CD14-positive monocyte (primary cell): ENCODE results near the gene PIP5K1B. TPM values are rescaled to one million over a fixed set of nuclear protein-coding genes. Genes with fewer than 3 reads are reported as not detected.

Experiments
- DNase-seq, 3 donors: peaks; one replicate each; pipeline ENCODE4 v3.0.0-alpha.2; 2011 to 2022
- H2AFZ ChIP-seq: 2 replicates; pipeline ENCODE4 v1.6.0; 2012; ENCODE audit warnings: mild to moderate bottlenecking, low read depth, low read length, inconsistent platforms; ENCODE audit not compliant: insufficient read depth, poor library complexity, severe bottlenecking
- H3K27ac ChIP-seq, 2 donors: 1 replicate in 1 of 2; 2 replicates in 1 of 2; pipeline ENCODE4 v1.5.1; 2012 to 2013; ENCODE audit warnings: low read length in 2 of 2, control low read depth in 1 of 2, inconsistent platforms in 1 of 2, low read depth in 1 of 2, mild to moderate bottlenecking in 1 of 2
- H3K27me3 ChIP-seq, 2 donors: one replicate each; pipeline versions ENCODE4 v1.6.0 to v1.6.1; 2011 to 2013; ENCODE audit warnings: low read length in 2 of 2; ENCODE audit not compliant: control insufficient read depth in 2 of 2, insufficient read depth in 2 of 2
- H3K36me3 ChIP-seq, 2 donors: replicated peaks in 1 of 2; 1 replicate in 1 of 2; 2 replicates in 1 of 2; pipeline versions ENCODE4 v1.5.1 to v1.6.1; 2012 to 2013; ENCODE audit warnings: low read length in 2 of 2, control low read depth in 1 of 2, inconsistent platforms in 1 of 2, mild to moderate bottlenecking in 1 of 2; ENCODE audit not compliant: insufficient read depth in 2 of 2, control insufficient read depth in 1 of 2
- H3K4me1 ChIP-seq, 2 donors: 1 replicate in 1 of 2; 2 replicates in 1 of 2; pipeline versions ENCODE4 v1.5.1 to v1.6.1; 2012 to 2013; ENCODE audit warnings: low read length in 2 of 2, control low read depth in 1 of 2, inconsistent platforms in 1 of 2, mild to moderate bottlenecking in 1 of 2, moderate library complexity in 1 of 2; ENCODE audit not compliant: insufficient read depth in 2 of 2, control insufficient read depth in 1 of 2
- H3K4me2 ChIP-seq: replicated peaks from 2 replicates; pipeline ENCODE3; 2012; ENCODE audit warnings: low read length, moderate library complexity, mild to moderate bottlenecking; ENCODE audit not compliant: poor library complexity, severe bottlenecking; ENCODE audit errors: extremely low read depth
- H3K4me3 ChIP-seq, 3 experiments: fragments of 200-600 bp in 1 of 3; sonication (generic) in 1 of 3; replicated peaks in 1 of 3; 1 replicate in 2 of 3; 2 replicates in 1 of 3; pipeline ENCODE4 v1.5.1; 2011 to 2013; ENCODE audit warnings: low read length in 3 of 3, mild to moderate bottlenecking in 3 of 3, control low read depth in 2 of 3, low read depth in 2 of 3, inconsistent platforms in 1 of 3, moderate library complexity in 1 of 3
- H3K79me2 ChIP-seq: 2 replicates; pipeline ENCODE4 v1.6.0; 2012; ENCODE audit warnings: mild to moderate bottlenecking, control low read depth, inconsistent platforms, low read length, moderate library complexity; ENCODE audit not compliant: insufficient read depth
- H3K9ac ChIP-seq: 2 replicates; pipeline ENCODE4 v1.6.0; 2017; ENCODE audit warnings: low read length, mild to moderate bottlenecking; ENCODE audit not compliant: insufficient read depth, poor library complexity, severe bottlenecking
- H3K9me3 ChIP-seq, 2 donors: replicated peaks in 1 of 2; 1 replicate in 1 of 2; 2 replicates in 1 of 2; pipeline versions ENCODE4 v1.5.1 to v1.6.1; 2012 to 2013; ENCODE audit warnings: low read length in 2 of 2, control low read depth in 1 of 2; ENCODE audit not compliant: control insufficient read depth in 1 of 2, insufficient read depth in 1 of 2
- H4K20me1 ChIP-seq: 2 replicates; pipeline ENCODE4 v1.6.0; 2012; ENCODE audit warnings: mild to moderate bottlenecking, low read length, control low read depth, moderate library complexity; ENCODE audit not compliant: insufficient read depth
- H3K27ac Mint-ChIP-seq, 7 donors: one replicate each; pipeline ENCODE4 v1.8.0; 2020; ENCODE audit warnings: mild to moderate bottlenecking in 7 of 7, mixed read lengths in 7 of 7, moderate library complexity in 6 of 7, inconsistent platforms in 2 of 7
- H3K27me3 Mint-ChIP-seq, 3 donors: one replicate each; pipeline ENCODE4 v1.8.0; 2021 to 2022; ENCODE audit warnings: low read depth in 3 of 3, mild to moderate bottlenecking in 3 of 3, mixed read lengths in 3 of 3, moderate library complexity in 3 of 3, inconsistent platforms in 1 of 3
- H3K36me3 Mint-ChIP-seq, 2 donors: one replicate each; pipeline ENCODE4 v1.8.0; 2020; ENCODE audit warnings: mixed read lengths in 2 of 2, inconsistent platforms in 1 of 2, mild to moderate bottlenecking in 1 of 2
- H3K4me1 Mint-ChIP-seq: one replicate; pipeline ENCODE4 v1.8.0; 2020; ENCODE audit warnings: mild to moderate bottlenecking, mixed read lengths
- H3K4me3 Mint-ChIP-seq, 2 donors: one replicate each; pipeline ENCODE4 v1.8.0; 2020; ENCODE audit warnings: mild to moderate bottlenecking in 2 of 2, mixed read lengths in 2 of 2, moderate library complexity in 1 of 2
- H3K9me3 Mint-ChIP-seq, 7 donors: one replicate each; pipeline ENCODE4 v1.8.0; 2020 to 2022; ENCODE audit warnings: mixed read lengths in 7 of 7, mild to moderate bottlenecking in 6 of 7, moderate library complexity in 6 of 7, inconsistent platforms in 2 of 7
- CTCF ChIP-seq: fragments of 200-600 bp; IDR thresholded peaks from one replicate; pipeline ENCODE4 v1.8.0; 2022; ENCODE audit warnings: antibody characterized with exemption, mild to moderate bottlenecking
- WGBS: methylation state at CpG from one replicate; pipeline ENCODE4 v1.1.5; 2013; ENCODE audit warnings: missing lambda C conversion rate; ENCODE audit not compliant: insufficient coverage; 5-methylcytosine and 5-hydroxymethylcytosine counted together
- intact Hi-C, 2 donors: fragments of 100-400 bp; cut with micrococcal nuclease; formaldehyde crosslinking; loops; one replicate each; pipeline versions ENCODE4 v1.15.0 to v1.15.1; 2023
- polyA plus RNA-seq, 3 donors: library from polyadenylated mRNA; depleted of rRNA in 1 of 3; unstranded in 2 of 3; stranded (reverse) in 1 of 3; fragments of 300-500 nt in 2 of 3; fragments of >200 nt in 1 of 3; fragmentation: Illumina TruSeq in 2 of 3; gene quantifications; 1 replicate in 2 of 3; 2 replicates in 1 of 3; pipeline ENCODE4 v1.2.3, GENCODE V29; 2012 to 2021

Gene PIP5K1B
- polyA plus RNA-seq, 3 donors = 0.18 to 4.1 (median 0.87) TPM

GRCh38 chr9:68876273-68876672 lies 171.2 kb downstream of the PIP5K1B start:
- no peak for DNase-seq
- Mint-ChIP-seq H3K27me3 (peaks cover 0 to 3% (median 0%) of the 10 kb centered on the region in 3 donors), H3K27ac (no peak overlapping the region), H3K4me1 (peaks cover 7% of the 10 kb centered on the region), H3K4me3 (no peak overlapping the region), H3K9me3 (no peaks in the 10 kb centered on the region), H3K36me3 (peaks cover 3 to 5% of the 10 kb centered on the region in 2 donors)
- no peak overlapping the region for H3K4me3 ChIP-seq
- H3K27ac ChIP-seq = no peak overlapping the region
- no peak overlapping the region for H2AFZ ChIP-seq
- intact Hi-C loops = no loop called here
- H3K36me3 ChIP-seq = no peaks in the 10 kb centered on the region
- no peaks in the 10 kb centered on the region for H3K4me1 ChIP-seq
- H3K9me3 ChIP-seq = no peaks in the 10 kb centered on the region
- H3K27me3 ChIP-seq = no peaks in the 10 kb centered on the region
- no peak overlapping the region for H3K9ac ChIP-seq
- no peaks in the 10 kb centered on the region for H4K20me1 ChIP-seq
- TF ChIP-seq CTCF = no peak
- H3K4me2 ChIP-seq = no peak overlapping the region
- WGBS = 100% methylated on average over 1 of the region's 5 CpGs
- no peaks in the 10 kb centered on the region for H3K79me2 ChIP-seq

- no peak overlapping the region for H3K4me3 ChIP-seq
- no peak overlapping the region for H3K27ac ChIP-seq
- no peaks in the 10 kb centered on the region for H3K9me3 ChIP-seq
- no peaks in the 10 kb centered on the region for H4K20me1 ChIP-seq
- TF ChIP-seq CTCF = no peak
- no peaks in the 10 kb centered on the region for H3K4me1 ChIP-seq
- no peaks in the 10 kb centered on the region for H3K27me3 ChIP-seq
- Mint-ChIP-seq H3K27me3 (peaks cover 0 to 3% (median 0%) of the 10 kb centered on the region in 3 donors), H3K4me1 (peaks cover 4% of the 10 kb centered on the region), H3K36me3 (peaks cover 3 to 5% of the 10 kb centered on the region in 2 donors), H3K27ac (no peak overlapping the region), H3K4me3 (no peak overlapping the region), H3K9me3 (no peaks in the 10 kb centered on the region)
- no peaks in the 10 kb centered on the region for H3K79me2 ChIP-seq
- no CpG with 5 or more reads among the region's 3 CpGs for WGBS
- DNase-seq = no peak
- H3K4me2 ChIP-seq = no peak overlapping the region
- no peak overlapping the region for H2AFZ ChIP-seq
- intact Hi-C loops = no loop called here
- no peaks in the 10 kb centered on the region for H3K36me3 ChIP-seq
- no peak overlapping the region for H3K9ac ChIP-seq
These were observed 171.6 kb downstream of the PIP5K1B start for GRCh38 chr9:68876681-68877080.
